Tibial nerve (tissue), 4 donors: ENCODE data around the gene TMPRSS11E. TPM values are rescaled to one million over a fixed set of nuclear protein-coding genes. Genes with fewer than 3 reads are reported as not detected.

Experiments used
- DNase-seq, 2 donors: peaks; one replicate each; pipeline ENCODE4 v3.0.0-alpha.2; 2019; ENCODE audit warnings: low spot score in 2 of 2
- H3K27ac ChIP-seq, 4 donors: fragments of 200-600 bp; sonication (generic) in 3 of 4; one replicate each; pipeline ENCODE4 v1.5.1; 2017 to 2019; ENCODE audit warnings: mild to moderate bottlenecking in 1 of 4
- H3K27me3 ChIP-seq, 2 donors: fragments of 200-600 bp; sonication (generic) in 1 of 2; one replicate each; pipeline versions ENCODE4 v1.5.1 to v1.6.0; 2017 to 2019
- H3K36me3 ChIP-seq, 3 donors: fragments of 200-600 bp; sonication (generic); one replicate each; pipeline ENCODE4 v1.5.1; 2018 to 2019
- H3K4me1 ChIP-seq, 4 donors: fragments of 200-600 bp; sonication (generic) in 3 of 4; one replicate each; pipeline ENCODE4 v1.5.1; 2017 to 2019
- H3K4me3 ChIP-seq, 4 donors: fragments of 200-600 bp; sonication (generic) in 3 of 4; one replicate each; pipeline ENCODE4 v1.5.1; 2017 to 2019; ENCODE audit warnings: mild to moderate bottlenecking in 1 of 4, moderate library complexity in 1 of 4
- H3K9me3 ChIP-seq, 4 donors: fragments of 200-600 bp; sonication (generic) in 3 of 4; one replicate each; pipeline ENCODE4 v1.5.1; 2017 to 2019
- CTCF ChIP-seq, 5 experiments: fragments of 200-600 bp in 3 of 5; fragments of 450-650 bp in 2 of 5; sonication (generic) in 3 of 5; IDR thresholded peaks; one replicate each; pipeline ENCODE4 v1.5.1; 2016 to 2019; ENCODE audit warnings: antibody characterized with exemption in 5 of 5, mild to moderate bottlenecking in 3 of 5, moderate library complexity in 2 of 5
- EP300 ChIP-seq, 2 donors: sonication (generic); formaldehyde crosslinking; IDR thresholded peaks; one replicate each; pipeline ENCODE4 v1.6.1; 2017; ENCODE audit warnings: antibody characterized with exemption in 2 of 2, mild to moderate bottlenecking in 1 of 2
- POLR2A ChIP-seq, 2 donors: fragments of 450-650 bp; IDR thresholded peaks; one replicate each; pipeline ENCODE4 v1.6.1; 2017; ENCODE audit warnings: antibody characterized with exemption in 2 of 2, mild to moderate bottlenecking in 2 of 2, moderate library complexity in 2 of 2
- WGBS, 2 donors: methylation state at CpG; one replicate each; pipeline ENCODE4 v1.1.5; 2018; 5-methylcytosine and 5-hydroxymethylcytosine counted together
- total RNA-seq, 4 donors: library from RNA; depleted of rRNA; stranded (reverse); fragments of >200 nt; gene quantifications; one replicate each; pipeline ENCODE4 v1.1.0, GENCODE V29; 2016

Gene TMPRSS11E
- total RNA-seq, 4 donors from 2014 or later, result not detected

- no peak for DNase-seq
- TF ChIP-seq POLR2A (IDR thresholded peaks at IDR 0.05), result no peak
- TF ChIP-seq EP300 (IDR thresholded peaks at IDR 0.05), result no peak
- no peak for TF ChIP-seq CTCF (IDR thresholded peaks at IDR 0.05)
- Histone ChIP-seq H3K9me3 (peaks cover 0 to 12% (median 0%) of the 10 kb centered on the region in 4 donors), H3K27ac (no peak overlapping the region), H3K36me3 (no peaks in the 10 kb centered on the region), H3K4me3 (no peak overlapping the region), H3K27me3 (no peaks in the 10 kb centered on the region), H3K4me1 (no peaks in the 10 kb centered on the region)
- WGBS, 2 donors, result 87 to 90% methylated on average over 3 of the region's 3 CpGs
Observed at GRCh38 chr4:68416591-68416990, 30.7 kb upstream of the TMPRSS11E start.

GRCh38 chr4:68426516-68426915, 20.7 kb upstream of the TMPRSS11E start:
- 81 to 82% methylated on average over 3 of the region's 3 CpGs for WGBS, 2 donors

GRCh38 chr4:68430337-68430736, 16.9 kb upstream of the TMPRSS11E start:
- no peak for TF ChIP-seq POLR2A (IDR thresholded peaks at IDR 0.05)
- no peak for TF ChIP-seq EP300 (IDR thresholded peaks at IDR 0.05)
- TF ChIP-seq CTCF (IDR thresholded peaks at IDR 0.05), result no peak
- no peaks in the 10 kb centered on the region for H3K4me1 ChIP-seq
- no peak overlapping the region for H3K27ac ChIP-seq
- H3K36me3 ChIP-seq, result no peaks in the 10 kb centered on the region
- WGBS, 2 donors, result 81 to 96% methylated on average over 1 of the region's 1 CpG
- no peak overlapping the region for H3K4me3 ChIP-seq
- no peaks in the 10 kb centered on the region for H3K9me3 ChIP-seq
- DNase-seq, result no peak
- H3K27me3 ChIP-seq, result no peaks in the 10 kb centered on the region

More at GRCh38 chr4:68426516-68426915, 20.7 kb upstream of the TMPRSS11E start:
- Histone ChIP-seq H3K4me1 (no peaks in the 10 kb centered on the region), H3K27ac (no peak overlapping the region), H3K36me3 (no peaks in the 10 kb centered on the region), H3K4me3 (no peak overlapping the region), H3K9me3 (no peaks in the 10 kb centered on the region), H3K27me3 (no peaks in the 10 kb centered on the region)
- TF ChIP-seq EP300 (IDR thresholded peaks at IDR 0.05) (no peak), CTCF (IDR thresholded peaks at IDR 0.05) (no peak), POLR2A (IDR thresholded peaks at IDR 0.05) (no peak)
- no peak for DNase-seq

GRCh38 chr4:68432320-68432719, 14.9 kb upstream of the TMPRSS11E start:
- H3K4me3 ChIP-seq, result no peak overlapping the region
- no peaks in the 10 kb centered on the region for H3K36me3 ChIP-seq
- no peak for DNase-seq
- TF ChIP-seq CTCF (IDR thresholded peaks at IDR 0.05) (no peak), POLR2A (IDR thresholded peaks at IDR 0.05) (no peak), EP300 (IDR thresholded peaks at IDR 0.05) (no peak)
- no peaks in the 10 kb centered on the region for H3K4me1 ChIP-seq
- no peak overlapping the region for H3K27ac ChIP-seq
- no peaks in the 10 kb centered on the region for H3K9me3 ChIP-seq
- no peaks in the 10 kb centered on the region for H3K27me3 ChIP-seq

GRCh38 chr4:68433582-68433981, 13.7 kb upstream of the TMPRSS11E start:
- H3K4me3 ChIP-seq, result no peak overlapping the region
- H3K36me3 ChIP-seq, result no peaks in the 10 kb centered on the region
- H3K9me3 ChIP-seq, result no peaks in the 10 kb centered on the region
- no peak for DNase-seq
- H3K27ac ChIP-seq, result no peak overlapping the region
- no peaks in the 10 kb centered on the region for H3K27me3 ChIP-seq
- no peaks in the 10 kb centered on the region for H3K4me1 ChIP-seq
- WGBS, 2 donors, result 73 to 77% methylated on average over 5 of the region's 5 CpGs
- no peak for TF ChIP-seq CTCF (IDR thresholded peaks at IDR 0.05)
- TF ChIP-seq POLR2A (IDR thresholded peaks at IDR 0.05), result no peak
- TF ChIP-seq EP300 (IDR thresholded peaks at IDR 0.05), result no peak
